Measurements from ENCODE around the gene LRR1. TPM values are rescaled to one million over a fixed set of nuclear protein-coding genes. Genes with fewer than 3 reads are reported as not detected.

The LRR1 gene
- total and polyA plus RNA-seq, 9 of the 15 experiments (the other 6 are each of a cell fraction or from before 2014, with no cell fraction given) = 26.5 to 58.1 (median 31.8) TPM

DNA sequence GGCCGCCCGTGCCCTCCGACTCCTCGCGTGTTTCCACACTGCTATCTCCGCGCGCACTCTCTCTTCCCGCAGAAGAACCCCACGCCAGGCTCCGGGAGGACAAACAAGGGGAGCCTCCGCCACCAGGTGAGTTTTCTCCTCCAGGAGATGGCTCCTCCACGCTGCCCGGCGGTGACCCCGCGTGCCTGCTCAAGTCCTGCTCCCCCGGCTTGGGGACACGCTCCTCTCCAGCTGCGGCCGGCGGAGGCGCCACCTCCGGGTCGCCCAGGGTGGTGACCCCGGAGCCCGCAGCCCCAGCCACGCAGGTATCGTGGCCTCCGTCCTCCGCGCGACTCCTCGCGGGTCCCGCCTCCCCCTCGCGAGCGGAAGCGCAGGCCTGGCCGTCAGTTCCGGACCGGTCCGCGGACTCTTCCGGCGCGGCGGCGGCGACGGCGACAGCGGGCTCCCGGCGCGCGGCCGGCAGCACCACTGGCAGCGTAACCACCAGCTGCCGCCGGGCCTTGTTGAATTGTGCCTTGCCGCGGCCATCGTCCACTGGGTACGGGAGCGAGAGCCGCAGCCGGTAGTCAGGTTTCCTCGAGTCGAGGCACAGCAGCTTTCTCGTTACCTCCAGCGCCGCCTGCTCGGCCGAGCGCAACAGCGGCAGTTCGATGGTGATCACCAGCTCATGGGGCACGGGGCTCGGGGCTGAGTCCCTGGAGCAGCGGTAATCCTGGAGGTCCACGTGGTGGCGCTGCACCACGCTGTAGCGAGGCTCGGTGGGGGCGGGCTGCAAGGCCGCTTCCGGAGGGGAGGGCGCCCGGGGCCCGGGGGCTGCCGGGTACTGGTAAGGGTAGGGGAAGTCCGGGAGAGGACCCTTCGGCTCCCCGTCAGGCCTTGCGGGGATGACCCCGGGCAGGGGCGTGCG is 35.2 kb downstream of the LRR1 start (continued):
- TF ChIP-seq MCM3 (IDR thresholded peaks at IDR 0.05) (no peak), NR1H2 (CRISPR knock-in tag; IDR thresholded peaks at IDR 0.05) (peak; percentile 73; the same call in 1 of the 2 replicates), BRF1 (IDR thresholded peaks at IDR 0.05; ENCODE audit: borderline replicate concordance, extremely low read depth, insufficient read length) (no peak), FOXA3 (CRISPR knock-in tag; conservative IDR thresholded peaks at IDR 0.05 in 1 of 2, IDR thresholded peaks at IDR 0.05 in 1 of 2) (no peak), FOSL1 (tag; conservative IDR thresholded peaks at IDR 0.05) (0 out of 2 replicates have a peak, but pooled peaks have one; percentile 9), POLR2G (IDR thresholded peaks at IDR 0.05; ENCODE audit: low read depth, low read length) (peak; percentile 95), ZNF354B (CRISPR knock-in tag; IDR thresholded peaks at IDR 0.05) (no peak), MCM7 (IDR thresholded peaks at IDR 0.05) (no peak), RBM15 (IDR thresholded peaks at IDR 0.05; ENCODE audit: insufficient read depth, low read length) (no peak), ZNF41 (CRISPR knock-in tag; conservative IDR thresholded peaks at IDR 0.05) (no peak), ATF1 (CRISPR knock-in tag; IDR thresholded peaks at IDR 0.05) (no peak), ATF1 (tag; IDR thresholded peaks at IDR 0.05) (peak; percentile 86), ZBTB8A (IDR thresholded peaks at IDR 0.05; ENCODE audit: partially characterized antibody) (no peak), IRF2 (CRISPR knock-in tag; IDR thresholded peaks at IDR 0.05) (peak; percentile 63; the same call in 1 of the 2 replicates), CCAR2 (IDR thresholded peaks at IDR 0.05; ENCODE audit: low read depth, low read length) (no peak)
- TF ChIP-seq, protein P1, sequence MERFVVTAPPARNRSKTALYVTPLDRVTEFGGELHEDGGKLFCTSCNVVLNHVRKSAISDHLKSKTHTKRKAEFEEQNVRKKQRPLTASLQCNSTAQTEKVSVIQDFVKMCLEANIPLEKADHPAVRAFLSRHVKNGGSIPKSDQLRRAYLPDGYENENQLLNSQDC (CRISPR knock-in tag; IDR thresholded peaks at IDR 0.05) = no peak
- TF ChIP-seq, protein P2, sequence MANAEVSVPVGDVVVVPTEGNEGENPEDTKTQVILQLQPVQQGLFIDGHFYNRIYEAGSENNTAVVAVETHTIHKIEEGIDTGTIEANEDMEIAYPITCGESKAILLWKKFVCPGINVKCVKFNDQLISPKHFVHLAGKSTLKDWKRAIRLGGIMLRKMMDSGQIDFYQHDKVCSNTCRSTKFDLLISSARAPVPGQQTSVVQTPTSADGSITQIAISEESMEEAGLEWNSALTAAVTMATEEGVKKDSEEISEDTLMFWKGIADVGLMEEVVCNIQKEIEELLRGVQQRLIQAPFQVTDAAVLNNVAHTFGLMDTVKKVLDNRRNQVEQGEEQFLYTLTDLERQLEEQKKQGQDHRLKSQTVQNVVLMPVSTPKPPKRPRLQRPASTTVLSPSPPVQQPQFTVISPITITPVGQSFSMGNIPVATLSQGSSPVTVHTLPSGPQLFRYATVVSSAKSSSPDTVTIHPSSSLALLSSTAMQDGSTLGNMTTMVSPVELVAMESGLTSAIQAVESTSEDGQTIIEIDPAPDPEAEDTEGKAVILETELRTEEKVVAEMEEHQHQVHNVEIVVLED (CRISPR knock-in tag; IDR thresholded peaks at IDR 0.05) = peak; percentile 38; the same call in 1 of the 2 replicates
- TF ChIP-seq, protein P3, sequence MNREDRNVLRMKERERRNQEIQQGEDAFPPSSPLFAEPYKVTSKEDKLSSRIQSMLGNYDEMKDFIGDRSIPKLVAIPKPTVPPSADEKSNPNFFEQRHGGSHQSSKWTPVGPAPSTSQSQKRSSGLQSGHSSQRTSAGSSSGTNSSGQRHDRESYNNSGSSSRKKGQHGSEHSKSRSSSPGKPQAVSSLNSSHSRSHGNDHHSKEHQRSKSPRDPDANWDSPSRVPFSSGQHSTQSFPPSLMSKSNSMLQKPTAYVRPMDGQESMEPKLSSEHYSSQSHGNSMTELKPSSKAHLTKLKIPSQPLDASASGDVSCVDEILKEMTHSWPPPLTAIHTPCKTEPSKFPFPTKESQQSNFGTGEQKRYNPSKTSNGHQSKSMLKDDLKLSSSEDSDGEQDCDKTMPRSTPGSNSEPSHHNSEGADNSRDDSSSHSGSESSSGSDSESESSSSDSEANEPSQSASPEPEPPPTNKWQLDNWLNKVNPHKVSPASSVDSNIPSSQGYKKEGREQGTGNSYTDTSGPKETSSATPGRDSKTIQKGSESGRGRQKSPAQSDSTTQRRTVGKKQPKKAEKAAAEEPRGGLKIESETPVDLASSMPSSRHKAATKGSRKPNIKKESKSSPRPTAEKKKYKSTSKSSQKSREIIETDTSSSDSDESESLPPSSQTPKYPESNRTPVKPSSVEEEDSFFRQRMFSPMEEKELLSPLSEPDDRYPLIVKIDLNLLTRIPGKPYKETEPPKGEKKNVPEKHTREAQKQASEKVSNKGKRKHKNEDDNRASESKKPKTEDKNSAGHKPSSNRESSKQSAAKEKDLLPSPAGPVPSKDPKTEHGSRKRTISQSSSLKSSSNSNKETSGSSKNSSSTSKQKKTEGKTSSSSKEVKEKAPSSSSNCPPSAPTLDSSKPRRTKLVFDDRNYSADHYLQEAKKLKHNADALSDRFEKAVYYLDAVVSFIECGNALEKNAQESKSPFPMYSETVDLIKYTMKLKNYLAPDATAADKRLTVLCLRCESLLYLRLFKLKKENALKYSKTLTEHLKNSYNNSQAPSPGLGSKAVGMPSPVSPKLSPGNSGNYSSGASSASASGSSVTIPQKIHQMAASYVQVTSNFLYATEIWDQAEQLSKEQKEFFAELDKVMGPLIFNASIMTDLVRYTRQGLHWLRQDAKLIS (CRISPR knock-in tag; IDR thresholded peaks at IDR 0.05) = peak; percentile 86
- TF ChIP-seq, protein P4, sequence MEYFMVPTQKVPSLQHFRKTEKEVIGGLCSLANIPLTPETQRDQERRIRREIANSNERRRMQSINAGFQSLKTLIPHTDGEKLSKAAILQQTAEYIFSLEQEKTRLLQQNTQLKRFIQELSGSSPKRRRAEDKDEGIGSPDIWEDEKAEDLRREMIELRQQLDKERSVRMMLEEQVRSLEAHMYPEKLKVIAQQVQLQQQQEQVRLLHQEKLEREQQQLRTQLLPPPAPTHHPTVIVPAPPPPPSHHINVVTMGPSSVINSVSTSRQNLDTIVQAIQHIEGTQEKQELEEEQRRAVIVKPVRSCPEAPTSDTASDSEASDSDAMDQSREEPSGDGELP (CRISPR knock-in tag; IDR thresholded peaks at IDR 0.05; ENCODE audit: borderline replicate concordance) = peak; percentile 77
- TF ChIP-seq, protein P5, sequence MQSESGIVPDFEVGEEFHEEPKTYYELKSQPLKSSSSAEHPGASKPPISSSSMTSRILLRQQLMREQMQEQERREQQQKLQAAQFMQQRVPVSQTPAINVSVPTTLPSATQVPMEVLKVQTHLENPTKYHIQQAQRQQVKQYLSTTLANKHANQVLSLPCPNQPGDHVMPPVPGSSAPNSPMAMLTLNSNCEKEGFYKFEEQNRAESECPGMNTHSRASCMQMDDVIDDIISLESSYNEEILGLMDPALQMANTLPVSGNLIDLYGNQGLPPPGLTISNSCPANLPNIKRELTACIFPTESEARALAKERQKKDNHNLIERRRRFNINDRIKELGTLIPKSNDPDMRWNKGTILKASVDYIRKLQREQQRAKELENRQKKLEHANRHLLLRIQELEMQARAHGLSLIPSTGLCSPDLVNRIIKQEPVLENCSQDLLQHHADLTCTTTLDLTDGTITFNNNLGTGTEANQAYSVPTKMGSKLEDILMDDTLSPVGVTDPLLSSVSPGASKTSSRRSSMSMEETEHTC (IDR thresholded peaks at IDR 0.05) = peak; percentile 20; the same call in 1 of the 2 replicates

Data from K562 (cell line).